Measurements from ENCODE around the gene SERPINB3.

The SERPINB3 gene

GRCh38 chr18:63624863-63625262 is 36.8 kb downstream of the SERPINB3 start:
- no peak for TF ChIP-seq CTCF (IDR thresholded peaks at IDR 0.05; ENCODE audit: control insufficient read depth, insufficient read depth, low read depth, low read length, missing control alignments)
- H3K4me3 ChIP-seq (ENCODE audit: control insufficient read depth, low read depth, low read length), result no peak overlapping the region
- no peak for DNase-seq (ENCODE audit: low read depth)

GRCh38 chr18:63619661-63620060 is 42.0 kb downstream of the SERPINB3 start:
- no peak for TF ChIP-seq CTCF (IDR thresholded peaks at IDR 0.05; ENCODE audit: control insufficient read depth, insufficient read depth, low read depth, low read length, missing control alignments)
- DNase-seq (ENCODE audit: low read depth), result no peak
- no peak overlapping the region for H3K4me3 ChIP-seq (ENCODE audit: control insufficient read depth, low read depth, low read length)

GRCh38 chr18:63617915-63618234 is 43.8 kb downstream of the SERPINB3 start:
- DNase-seq (ENCODE audit: low read depth), result no peak
- no peak overlapping the region for H3K4me3 ChIP-seq (ENCODE audit: control insufficient read depth, low read depth, low read length)
- TF ChIP-seq CTCF (IDR thresholded peaks at IDR 0.05; ENCODE audit: control insufficient read depth, insufficient read depth, low read depth, low read length, missing control alignments), result no peak

- DNase-seq (ENCODE audit: low read depth), result no peak
Measured at GRCh38 chr18:63617049-63617914, 44.4 kb downstream of the SERPINB3 start.

GRCh38 chr18:63613420-63613819 is 48.3 kb downstream of the SERPINB3 start:
- DNase-seq (ENCODE audit: low read depth), result no peak
- H3K4me3 ChIP-seq (ENCODE audit: control insufficient read depth, low read depth, low read length), result no peak overlapping the region
- TF ChIP-seq CTCF (IDR thresholded peaks at IDR 0.05; ENCODE audit: control insufficient read depth, insufficient read depth, low read depth, low read length, missing control alignments), result no peak

More at GRCh38 chr18:63617049-63617914, 44.4 kb downstream of the SERPINB3 start:
- no peak for TF ChIP-seq CTCF (IDR thresholded peaks at IDR 0.05; ENCODE audit: control insufficient read depth, insufficient read depth, low read depth, low read length, missing control alignments)
- H3K4me3 ChIP-seq (ENCODE audit: control insufficient read depth, low read depth, low read length), result no peak overlapping the region

- no peak for TF ChIP-seq CTCF (IDR thresholded peaks at IDR 0.05; ENCODE audit: control insufficient read depth, insufficient read depth, low read depth, low read length, missing control alignments)
- no peak overlapping the region for H3K4me3 ChIP-seq (ENCODE audit: control insufficient read depth, low read depth, low read length)
- DNase-seq (ENCODE audit: low read depth), result peak; percentile 43
Measured at GRCh38 chr18:63606526-63606925, 55.2 kb downstream of the SERPINB3 start.
